IMR-90 (cell line): ENCODE results near the gene BTBD9. TPM values are rescaled to one million over a fixed set of nuclear protein-coding genes. Genes with fewer than 3 reads are reported as not detected.

Experiments
- ATAC-seq: fragments of 200-7000 bp; cut with Tn5 transposase; 2 replicates; pipeline ENCODE4 v1.9.1; 2020; ENCODE audit warnings: low read depth, mild to moderate bottlenecking, moderate library complexity
- BruUV-seq: library from RNA; stranded (reverse); fragments of 400-500 nt; replicated peaks from 2 replicates; lab custom pipeline; 2021; lab: Mats Ljungman, UMichigan
- CTCF ChIA-PET: fragments of 300-600 bp; formaldehyde crosslinking; extraction: SDS; loops from one replicate; lab custom pipeline; 2021; ENCODE audit warnings: antibody characterized with exemption; lab: Yijun Ruan, JAX
- POLR2A ChIA-PET: fragments of 300-600 bp; sonication (Branson Sonifier 250); formaldehyde crosslinking; loops from one replicate; lab custom pipeline; 2022; ENCODE audit warnings: antibody characterized with exemption; ENCODE audit not compliant: unreplicated experiment; lab: Charles Lee
- DNase-seq: peaks from one replicate; pipeline ENCODE4 v3.0.0; 2013
- H2AFZ ChIP-seq: replicated peaks from 2 replicates; pipeline ENCODE3; 2013; ENCODE audit warnings: low read length, mild to moderate bottlenecking; ENCODE audit not compliant: poor library complexity
- H2AK5ac ChIP-seq: 2 replicates; pipeline ENCODE4 v1.6.1; 2013; ENCODE audit warnings: low read depth, low read length, inconsistent platforms
- H2AK9ac ChIP-seq: replicated peaks from 2 replicates; pipeline ENCODE3; 2013; ENCODE audit warnings: mild to moderate bottlenecking, low read depth, low read length, moderate library complexity; ENCODE audit not compliant: poor library complexity
- H2BK120ac ChIP-seq: 2 replicates; pipeline ENCODE4 v1.6.1; 2013; ENCODE audit warnings: low read depth, low read length, inconsistent platforms
- H2BK15ac ChIP-seq: 3 replicates; pipeline ENCODE4 v1.6.1; 2013; ENCODE audit warnings: low read depth, low read length, inconsistent platforms
- H2BK20ac ChIP-seq: 2 replicates; pipeline ENCODE4 v1.6.1; 2013; ENCODE audit warnings: low read depth, mild to moderate bottlenecking, inconsistent platforms, low read length, moderate library complexity
- H2BK5ac ChIP-seq: 2 replicates; pipeline ENCODE4 v1.6.1; 2013; ENCODE audit warnings: mild to moderate bottlenecking, low read depth, low read length, inconsistent platforms; ENCODE audit not compliant: poor library complexity, severe bottlenecking
- H3K14ac ChIP-seq: replicated peaks from 2 replicates; pipeline ENCODE4 v1.6.1; 2013; ENCODE audit warnings: low read depth, low read length, inconsistent platforms
- H3K18ac ChIP-seq: 2 replicates; pipeline ENCODE4 v1.6.1; 2013; ENCODE audit warnings: low read depth, low read length, control low read depth
- H3K23ac ChIP-seq: 2 replicates; pipeline ENCODE4 v1.6.1; 2013; ENCODE audit warnings: low read depth, low read length, inconsistent platforms
- H3K27ac ChIP-seq: 2 replicates; pipeline ENCODE4 v1.5.1; 2013; ENCODE audit warnings: mild to moderate bottlenecking, control low read depth, low read length; ENCODE audit not compliant: insufficient read depth
- H3K27me3 ChIP-seq: 2 replicates; pipeline ENCODE4 v1.6.1; 2013; ENCODE audit warnings: low read length; ENCODE audit not compliant: control insufficient read depth, insufficient read depth
- H3K36me3 ChIP-seq: 2 replicates; pipeline ENCODE4 v1.6.1; 2013; ENCODE audit warnings: low read length, mixed read lengths; ENCODE audit not compliant: control insufficient read depth, insufficient read depth
- H3K4ac ChIP-seq: 2 replicates; pipeline ENCODE4 v1.6.1; 2013; ENCODE audit warnings: low read depth, low read length, inconsistent platforms
- H3K4me1 ChIP-seq: 2 replicates; pipeline ENCODE4 v1.6.1; 2013; ENCODE audit warnings: low read length, mixed read lengths; ENCODE audit not compliant: control insufficient read depth, insufficient read depth
- H3K4me2 ChIP-seq: 2 replicates; pipeline ENCODE4 v1.6.1; 2013; ENCODE audit warnings: low read depth, mild to moderate bottlenecking, control low read depth, low read length, moderate library complexity
- H3K4me3 ChIP-seq: 2 replicates; pipeline ENCODE4 v1.5.1; 2013; ENCODE audit warnings: low read depth, mild to moderate bottlenecking, control low read depth, low read length, moderate library complexity; ENCODE audit not compliant: insufficient read depth
- H3K56ac ChIP-seq: 2 replicates; pipeline ENCODE4 v1.6.1; 2013; ENCODE audit warnings: low read length, inconsistent platforms; ENCODE audit not compliant: insufficient read depth; ENCODE audit errors: extremely low read depth
- H3K79me1 ChIP-seq, 2 experiments: 2 replicates each; pipeline ENCODE4 v1.6.1; 2013; ENCODE audit warnings: low read length in 2 of 2, inconsistent platforms in 1 of 2, low read depth in 1 of 2
- H3K9ac ChIP-seq: 2 replicates; pipeline ENCODE4 v1.6.1; 2013; ENCODE audit warnings: low read depth, low read length, control low read depth
- H3K9me1 ChIP-seq: 2 replicates; pipeline ENCODE4 v1.6.1; 2013; ENCODE audit warnings: low read length, inconsistent platforms; ENCODE audit not compliant: insufficient read depth
- H3K9me3 ChIP-seq: 2 replicates; pipeline ENCODE4 v1.6.1; 2013; ENCODE audit warnings: low read length; ENCODE audit not compliant: control insufficient read depth, insufficient read depth
- H4K20me1 ChIP-seq: 2 replicates; pipeline ENCODE4 v1.6.1; 2013; ENCODE audit warnings: low read length, inconsistent platforms; ENCODE audit not compliant: insufficient read depth
- H4K5ac ChIP-seq: 2 replicates; pipeline ENCODE4 v1.6.1; 2013; ENCODE audit warnings: mild to moderate bottlenecking, low read depth, low read length, control low read depth
- H4K8ac ChIP-seq, 2 experiments: 2 replicates each; pipeline ENCODE4 v1.6.1; 2013; ENCODE audit warnings: low read depth in 2 of 2, low read length in 2 of 2, control low read depth in 1 of 2, inconsistent platforms in 1 of 2
- H4K91ac ChIP-seq: 2 replicates; pipeline ENCODE4 v1.6.1; 2013; ENCODE audit warnings: low read depth, low read length, inconsistent platforms; ENCODE audit not compliant: insufficient read depth
- FOS ChIP-seq: fragments of 150-350 bp; IDR thresholded peaks from 2 replicates; pipeline ENCODE4 v1.6.1; 2016; ENCODE audit warnings: low read depth, low read length
- RCOR1 ChIP-seq: IDR thresholded peaks from 2 replicates; pipeline ENCODE4 v1.6.1; 2012; ENCODE audit warnings: mild to moderate bottlenecking, low read length, improper control_type of control experiment; ENCODE audit not compliant: insufficient replicate concordance
- RFX5 ChIP-seq: IDR thresholded peaks from 2 replicates; pipeline ENCODE4 v1.8.0; 2012; ENCODE audit warnings: low read depth, mild to moderate bottlenecking, low read length, moderate library complexity
- WGBS, 2 experiments: methylation state at CpG; one replicate each; pipeline versions ENCODE4 v1.1.5 to v1.1.7; 2013; ENCODE audit warnings: missing lambda C conversion rate in 2 of 2; ENCODE audit not compliant: insufficient read length in 1 of 2; ENCODE audit errors: extremely low coverage in 2 of 2; 5-methylcytosine and 5-hydroxymethylcytosine counted together
- dilution Hi-C: fragments of 300-500 bp; cut with HindIII; formaldehyde crosslinking; loops from one replicate; pipeline ENCODE4 v1.14.3; 2018; ENCODE audit warnings: low sequenced_read_pairs; ENCODE audit not compliant: unreplicated experiment
- in situ Hi-C: fragments of 300-500 bp; cut with MboI; formaldehyde crosslinking; loops from 3 replicates; pipeline ENCODE4 v1.14.3; 2019; ENCODE audit warnings: low sequenced_read_pairs, inconsistent platforms, mixed read lengths
- intact Hi-C: fragments of 100-400 bp; cut with micrococcal nuclease; formaldehyde crosslinking; loops from 2 replicates; pipeline ENCODE4 v1.10.0; 2022
- polyA plus RNA-seq, 3 experiments: library from polyadenylated mRNA; depleted of rRNA; stranded (reverse); fragments of >200 nt; gene quantifications; 2 replicates each; pipeline ENCODE4 v1.2.3, GENCODE V29; 2012; ENCODE audit warnings: low replicate concordance in 1 of 3
- total RNA-seq: library from RNA; depleted of rRNA; stranded (reverse); fragments of >200 nt; gene quantifications from 2 replicates; pipeline ENCODE4 v1.2.3, GENCODE V29; 2012

BTBD9 gene
- total and polyA plus RNA-seq, 2 of the 4 experiments (the other 2 are of a cell fraction), result 4.1 to 22.0 TPM

GRCh38 chr6:38156818-38157565, 482.7 kb downstream of the BTBD9 start (continued):
- no peak for TF ChIP-seq RFX5

- Histone ChIP-seq H3K9me3 (no peaks in the 10 kb centered on the region), H4K91ac (no peak overlapping the region), H3K9ac (no peak overlapping the region), H3K4me1 (peaks cover 16% of the 10 kb centered on the region), H3K14ac (no peak overlapping the region), H2AFZ (no peak overlapping the region), H3K27ac (peak overlapping the region; percentile 54), H3K56ac (no peak overlapping the region), H3K79me1 (peaks cover 9 to 82% of the 10 kb centered on the region in 2 experiments), H2BK20ac (no peak overlapping the region), H3K4me3 (no peak overlapping the region), H3K36me3 (peaks cover 16% of the 10 kb centered on the region), H3K9me1 (peaks cover 23% of the 10 kb centered on the region), H2AK5ac (no peak overlapping the region), H3K18ac (no peak overlapping the region), H2BK5ac (peak overlapping the region; percentile 25), H2AK9ac (peak overlapping the region; percentile 1), H4K5ac (no peak overlapping the region), H3K4me2 (peak overlapping the region; percentile 33; the same call in 1 of the 2 replicates), H4K20me1 (peaks cover 32% of the 10 kb centered on the region), H3K23ac (no peak overlapping the region), H3K27me3 (no peaks in the 10 kb centered on the region), H4K8ac (peak overlapping the region in 1 of 2 experiments; percentile 49; a peak in 1 of 4 replicates), H2BK15ac (no peak overlapping the region), H2BK120ac (0 out of 2 replicates have a peak overlapping the region, but pooled peaks have one; percentile 4), H3K4ac (peak overlapping the region; percentile 60)
- WGBS, 2 experiments, result no CpG with 5 or more reads among the region's 6 CpGs
- POLR2A ChIA-PET, result interaction anchor here (0.6 kb wide), 1 partner anchor 18 kb away, joined by 3 read pairs; no protein-coding TSS in a partner anchor
- intact Hi-C loops, result loop anchor here (5.0 to 10.0 kb wide), 2 partner anchors 337 to 451 kb away; no protein-coding TSS in a partner anchor
- ATAC-seq, result peak; percentile 83
- BruUV-seq, result no TSS peak
- in situ Hi-C loops, result no loop called here
- TF ChIP-seq FOS, result peak; percentile 41; the same call in 1 of the 2 replicates
- TF ChIP-seq RCOR1, result no peak
- peak; percentile 66 for DNase-seq
- dilution Hi-C loops, result no loop called here
- CTCF ChIA-PET, result no interaction called here
Observed at GRCh38 chr6:38155621-38156204, 484.0 kb downstream of the BTBD9 start.
